NCI-H2029 treated with DMSO at 0.1 percent for 48 hours (cell line): Measurements from ENCODE around the gene ZNF716.
"Not testable (repeated sequence)": the region's sequence is repeated elsewhere in the genome, so short reads cannot be mapped to it uniquely, and the experiment has no call there.

Experiments used
- DNase-seq: peaks from one replicate; lab custom pipeline; 2025; lab: John Stamatoyannopoulos, UW

Gene ZNF716

GRCh38 chr7:57425969-57426628, 23.9 kb upstream of the ZNF716 start:
- DNase-seq: no peak

GRCh38 chr7:57426629-57427003, 23.4 kb upstream of the ZNF716 start:
- no peak for DNase-seq

GRCh38 chr7:57427146-57427545, 22.8 kb upstream of the ZNF716 start:
- no peak for DNase-seq

- DNase-seq: no peak
Measured at GRCh38 chr7:57427594-57427993, 22.4 kb upstream of the ZNF716 start.

GRCh38 chr7:57432583-57432982, 17.4 kb upstream of the ZNF716 start:
- no peak for DNase-seq

GRCh38 chr7:57437581-57437980, 12.4 kb upstream of the ZNF716 start:
- no peak for DNase-seq

- DNase-seq: no peak
Measured at GRCh38 chr7:57438244-57438643, 11.7 kb upstream of the ZNF716 start.

- no peak for DNase-seq
Measured at GRCh38 chr7:57443567-57443966, 6.4 kb upstream of the ZNF716 start.

- not testable (repeated sequence) for DNase-seq
Measured at GRCh38 chr7:57469186-57469828, 19.3 kb downstream of the ZNF716 start.

- not testable (repeated sequence) for DNase-seq
Measured at GRCh38 chr7:57480304-57480703, 30.3 kb downstream of the ZNF716 start.

- not testable (repeated sequence) for DNase-seq
Measured at GRCh38 chr7:57485022-57485421, 35.0 kb downstream of the ZNF716 start.

GRCh38 chr7:57487957-57488356, 38.0 kb downstream of the ZNF716 start:
- DNase-seq: no peak

GRCh38 chr7:57495111-57495510, 45.1 kb downstream of the ZNF716 start:
- not testable (repeated sequence) for DNase-seq

- DNase-seq: no peak
Measured at GRCh38 chr7:57496395-57496794, 46.4 kb downstream of the ZNF716 start.

- no peak for DNase-seq
Measured at GRCh38 chr7:57505176-57505575, 55.2 kb downstream of the ZNF716 start.
